ENCODE results near the gene CD46. TPM values are rescaled to one million over a fixed set of nuclear protein-coding genes. Genes with fewer than 3 reads are reported as not detected.
A peak's percentile ranks its signal among the peaks of the same experiment; 100 is the strongest.

The CD46 gene
- total and polyA plus RNA-seq, 11 donors = 40.6 to 133 (median 93.9) TPM

GRCh38 chr1:207803678-207804077 lies 51.8 kb downstream of the CD46 start:
- DNase-seq (no peak), ATAC-seq (no peak)
- Histone ChIP-seq H3K27me3 (no peaks in the 10 kb centered on the region), H3K36me3 (peaks cover 3 to 99% (median 91%) of the 10 kb centered on the region in 9 donors), H3K9me3 (no peaks in the 10 kb centered on the region), H3K4me1 (peaks cover 18 to 71% (median 55%) of the 10 kb centered on the region in 12 donors), H3K4me3 (no peak overlapping the region), H3K27ac (peak overlapping the region in 9 of 12 donors; percentile 33 to 98 (median 81))
- intact Hi-C loops (cut with DNase I) = no loop called here
- WGBS, 4 donors = 68 to 74% (median 73%) methylated on average over 9 of the region's 9 CpGs
- no peak for TF ChIP-seq CTCF (IDR thresholded peaks at IDR 0.05)
- peak in 1 of 2 donors; percentile 27 for TF ChIP-seq POLR2A (IDR thresholded peaks at IDR 0.05)

GRCh38 chr1:207804721-207805468 lies 53.0 kb downstream of the CD46 start:
- H3K4me1 ChIP-seq = peaks cover 20 to 83% (median 68%) of the 10 kb centered on the region in 12 donors
- no peaks in the 10 kb centered on the region for H3K27me3 ChIP-seq
- intact Hi-C loops (cut with DNase I) = no loop called here
- ATAC-seq (no peak), DNase-seq (no peak)
- WGBS, 4 donors = 71 to 96% (median 80%) methylated on average over 5 of the region's 5 CpGs
- H3K9me3 ChIP-seq = no peaks in the 10 kb centered on the region
- peak overlapping the region; percentile 31 to 98 (median 81) for H3K27ac ChIP-seq
- no peak overlapping the region for H3K4me3 ChIP-seq
- TF ChIP-seq CTCF (IDR thresholded peaks at IDR 0.05) (no peak), POLR2A (IDR thresholded peaks at IDR 0.05) (no peak)
- H3K36me3 ChIP-seq = peaks cover 3 to 100% (median 97%) of the 10 kb centered on the region in 9 donors

GRCh38 chr1:207805841-207806421 lies 54.1 kb downstream of the CD46 start:
- intact Hi-C loops (cut with DNase I) = no loop called here
- ATAC-seq (peak; percentile 62 to 85 (median 82)), DNase-seq (peak; percentile 77 to 93 (median 84))
- no peaks in the 10 kb centered on the region for H3K27me3 ChIP-seq
- H3K9me3 ChIP-seq = no peaks in the 10 kb centered on the region
- peak overlapping the region; percentile 31 to 98 (median 81) for H3K27ac ChIP-seq
- peaks cover 26 to 93% (median 78%) of the 10 kb centered on the region in 12 donors for H3K4me1 ChIP-seq
- H3K36me3 ChIP-seq = peaks cover 3 to 100% (median 99%) of the 10 kb centered on the region in 9 donors
- WGBS, 4 donors = 15 to 45% (median 23%) methylated on average over 5 of the region's 5 CpGs
- peak overlapping the region in 1 of 12 donors; percentile 1 for H3K4me3 ChIP-seq
- TF ChIP-seq CTCF (IDR thresholded peaks at IDR 0.05) = no peak
- TF ChIP-seq POLR2A (IDR thresholded peaks at IDR 0.05) = peak in 1 of 2 donors; percentile 42

All from heart left ventricle (tissue), 16 donors.